ENCODE data around the gene THSD7A. TPM values are rescaled to one million over a fixed set of nuclear protein-coding genes. Genes with fewer than 3 reads are reported as not detected.

THSD7A gene
- total RNA-seq, 1 donor from 2014 or later = 8.0 TPM

- Histone ChIP-seq H3K36me3 (no peaks in the 10 kb centered on the region), H3K9me3 (no peaks in the 10 kb centered on the region), H3K27ac (no peak overlapping the region), H3K4me1 (no peaks in the 10 kb centered on the region), H3K4me3 (no peak overlapping the region), H3K27me3 (no peaks in the 10 kb centered on the region)
- no peak for DNase-seq
- intact Hi-C loops (cut with DNase I) = no loop called here
- TF ChIP-seq CTCF (IDR thresholded peaks at IDR 0.05) = no peak
- no peak for ATAC-seq
Observed at GRCh38 chr7:11469028-11469745, 362.8 kb downstream of the THSD7A start.

- TF ChIP-seq CTCF (IDR thresholded peaks at IDR 0.05) = no peak
- Histone ChIP-seq H3K36me3 (no peaks in the 10 kb centered on the region), H3K27me3 (no peaks in the 10 kb centered on the region), H3K4me1 (no peaks in the 10 kb centered on the region), H3K4me3 (no peak overlapping the region), H3K27ac (no peak overlapping the region), H3K9me3 (no peaks in the 10 kb centered on the region)
- DNase-seq (no peak), ATAC-seq (no peak)
- intact Hi-C loops (cut with DNase I) = no loop called here
Observed at GRCh38 chr7:11466517-11467105, 365.4 kb downstream of the THSD7A start.

GRCh38 chr7:11464624-11465023 lies 367.4 kb downstream of the THSD7A start:
- Histone ChIP-seq H3K36me3 (no peaks in the 10 kb centered on the region), H3K27me3 (no peaks in the 10 kb centered on the region), H3K27ac (no peak overlapping the region), H3K4me1 (no peaks in the 10 kb centered on the region), H3K4me3 (no peak overlapping the region), H3K9me3 (no peaks in the 10 kb centered on the region)
- intact Hi-C loops (cut with DNase I) = no loop called here
- DNase-seq = no peak
- TF ChIP-seq CTCF (IDR thresholded peaks at IDR 0.05) = no peak
- no peak for ATAC-seq

- Histone ChIP-seq H3K27me3 (no peaks in the 10 kb centered on the region), H3K9me3 (no peaks in the 10 kb centered on the region), H3K36me3 (no peaks in the 10 kb centered on the region), H3K4me1 (no peaks in the 10 kb centered on the region), H3K27ac (no peak overlapping the region), H3K4me3 (no peak overlapping the region)
- DNase-seq (no peak), ATAC-seq (no peak)
- intact Hi-C loops (cut with DNase I) = no loop called here
- no peak for TF ChIP-seq CTCF (IDR thresholded peaks at IDR 0.05)
Observed at GRCh38 chr7:11461946-11462345, 370.1 kb downstream of the THSD7A start.

GRCh38 chr7:11458736-11459483 lies 373.1 kb downstream of the THSD7A start:
- TF ChIP-seq CTCF (IDR thresholded peaks at IDR 0.05) = no peak
- H3K9me3 ChIP-seq = no peaks in the 10 kb centered on the region
- DNase-seq (no peak), ATAC-seq (no peak)
- no peaks in the 10 kb centered on the region for H3K27me3 ChIP-seq
- H3K27ac ChIP-seq = no peak overlapping the region
- no peak overlapping the region for H3K4me3 ChIP-seq
- intact Hi-C loops (cut with DNase I) = no loop called here
- H3K4me1 ChIP-seq = no peaks in the 10 kb centered on the region
- H3K36me3 ChIP-seq = no peaks in the 10 kb centered on the region
